SK-N-MC (cell line): ENCODE measurements around the gene OPCML.

ENCODE experiments used
- EZH2 ChIP-seq: fragments of 200-600 bp; sonication (generic); IDR thresholded peaks from one replicate; pipeline ENCODE4 v1.6.1; 2017; ENCODE audit warnings: antibody characterized with exemption
- POLR2AphosphoS5 ChIP-seq: IDR thresholded peaks from 2 replicates; pipeline ENCODE4 v1.6.1; 2012; ENCODE audit warnings: mild to moderate bottlenecking, low read depth, low read length, borderline replicate concordance

DNA sequence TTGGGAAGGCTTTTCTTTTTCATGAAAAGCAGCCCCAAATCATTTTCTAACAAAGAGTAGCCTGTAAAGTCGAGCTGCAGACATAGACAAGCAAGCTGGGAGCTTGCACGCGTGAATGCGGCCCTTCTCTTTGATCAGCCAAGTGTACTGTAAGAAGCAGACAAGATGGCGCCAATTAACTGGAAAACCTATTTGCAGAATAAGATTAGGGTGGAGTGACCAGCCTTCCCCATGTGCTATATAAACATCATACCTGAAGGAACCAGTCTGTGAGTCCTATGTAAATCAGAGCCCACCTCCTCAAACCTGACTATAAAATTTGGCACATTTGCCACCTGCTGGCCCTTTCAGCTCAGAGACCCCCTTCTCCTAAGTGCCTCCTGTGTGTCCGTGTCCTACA, 982.7 kb downstream of the OPCML start:
- TF ChIP-seq POLR2AphosphoS5, result no peak
- TF ChIP-seq EZH2, result no peak
